ENCODE results near the gene CENPX. TPM values are rescaled to one million over a fixed set of nuclear protein-coding genes. Genes with fewer than 3 reads are reported as not detected.

CENPX gene
- total and polyA plus RNA-seq, 5 donors from 2014 or later = 31.4 to 66.4 (median 64.9) TPM

- ATAC-seq (ENCODE audit: low read depth in 2 of 2) = no peak
- peak overlapping the region in 2 of 4 donors; percentile 50 to 66 for H3K4me3 Mint-ChIP-seq
- H3K27ac Mint-ChIP-seq = peak overlapping the region in 1 of 3 donors; percentile 81
These were observed 53.5 kb downstream of the CENPX start for GRCh38 chr17:81968850-81969812.

More at GRCh38 chr17:81968850-81969812, 53.5 kb downstream of the CENPX start:
- Histone ChIP-seq H3K9me3 (ENCODE audit: control insufficient read depth in 2 of 2, low read length in 2 of 2) (no peaks in the 10 kb centered on the region), H3K36me3 (ENCODE audit: control insufficient read depth, insufficient read depth, low read length) (no peaks in the 10 kb centered on the region), H3K27me3 (ENCODE audit: control insufficient read depth, insufficient read depth, low read length) (no peaks in the 10 kb centered on the region), H3K4me3 (ENCODE audit: low read depth, low read length) (no peak overlapping the region), H3K27ac (ENCODE audit: insufficient read depth, low read length, poor library complexity, severe bottlenecking) (no peak overlapping the region), H3K4me1 (ENCODE audit: control insufficient read depth, insufficient read depth, low read length, poor library complexity, severe bottlenecking) (peaks cover 28% of the 10 kb centered on the region)
- H3K36me3 Mint-ChIP-seq = no peaks in the 10 kb centered on the region
- peaks cover 5% of the 10 kb centered on the region for H3K27me3 Mint-ChIP-seq
- peaks cover 0 to 28% (median 5%) of the 10 kb centered on the region in 4 donors for H3K4me1 Mint-ChIP-seq
- no peak for DNase-seq
- H3K9me3 Mint-ChIP-seq = no peaks in the 10 kb centered on the region

Other genes starting within 250 kb of the CENPX start
- not detected for gene GCGR, start 218.7 kb downstream of the CENPX start, total RNA-seq
- gene GCGR, start 218.7 kb downstream of the CENPX start, polyA plus RNA-seq = not detected
- 59.9 TPM for gene MCRIP1, start 189.6 kb downstream of the CENPX start, total RNA-seq
- 10 to 100 TPM; 58.1 to 93.2 (median 77.1) TPM for gene MCRIP1, start 189.6 kb downstream of the CENPX start, polyA plus RNA-seq
- gene PPP1R27, start 187.8 kb downstream of the CENPX start, total RNA-seq = not detected
- not detected for gene PPP1R27, start 187.8 kb downstream of the CENPX start, polyA plus RNA-seq
- 231 TPM for gene P4HB, start 162.3 kb downstream of the CENPX start, total RNA-seq
- gene P4HB, start 162.3 kb downstream of the CENPX start, polyA plus RNA-seq = 100 to 1,000 TPM; 186 to 216 (median 207) TPM
- 578 TPM for gene ARHGDIA, start 151.5 kb downstream of the CENPX start, total RNA-seq
- 100 to 1,000 TPM in 2 of 4 donors, 10 to 100 TPM in 2; 91.4 to 141 (median 99.4) TPM for gene ARHGDIA, start 151.5 kb downstream of the CENPX start, polyA plus RNA-seq
- 90.9 TPM for gene ALYREF, start 131.3 kb downstream of the CENPX start, total RNA-seq
- 10 to 100 TPM; 24.8 to 57.6 (median 39.6) TPM for gene ALYREF, start 131.3 kb downstream of the CENPX start, polyA plus RNA-seq
- gene ANAPC11, start 131.2 kb downstream of the CENPX start, total RNA-seq = 44.4 TPM
- 100 to 1,000 TPM; 262 to 331 (median 290) TPM for gene ANAPC11, start 131.2 kb downstream of the CENPX start, polyA plus RNA-seq
- not detected for gene NPB, start 120.6 kb downstream of the CENPX start, total RNA-seq
- gene NPB, start 120.6 kb downstream of the CENPX start, polyA plus RNA-seq = under 1 TPM in 1 of 4 donors, not detected in 3; 0.10 TPM
- gene PCYT2, start 111.5 kb downstream of the CENPX start, total RNA-seq = 28.6 TPM
- gene PCYT2, start 111.5 kb downstream of the CENPX start, polyA plus RNA-seq = 10 to 100 TPM; 25.6 to 30.9 (median 26.8) TPM
- gene SIRT7, start 104.7 kb downstream of the CENPX start, total RNA-seq = 78.1 TPM
- 10 to 100 TPM; 35.9 to 43.8 (median 41.7) TPM for gene SIRT7, start 104.7 kb downstream of the CENPX start, polyA plus RNA-seq
- 14.3 TPM for gene MAFG, start 95.1 kb downstream of the CENPX start, total RNA-seq
- gene MAFG, start 95.1 kb downstream of the CENPX start, polyA plus RNA-seq = 1 to 10 TPM; 2.2 to 3.0 (median 2.6) TPM
- gene PYCR1, start 85.6 kb downstream of the CENPX start, total RNA-seq = 1.1 TPM
- gene PYCR1, start 85.6 kb downstream of the CENPX start, polyA plus RNA-seq = 1 to 10 TPM in 2 of 4 donors, under 1 TPM in 2; 0.54 to 2.2 (median 1.1) TPM
- gene MYADML2, start 75.6 kb downstream of the CENPX start, total RNA-seq = not detected
- not detected for gene MYADML2, start 75.6 kb downstream of the CENPX start, polyA plus RNA-seq
- gene NOTUM, start 61.7 kb downstream of the CENPX start, total RNA-seq = not detected
- gene NOTUM, start 61.7 kb downstream of the CENPX start, polyA plus RNA-seq = under 1 TPM in 2 of 4 donors, not detected in 2; 0.09 to 0.17 TPM
- gene ASPSCR1, start 45.2 kb downstream of the CENPX start, total RNA-seq = 41.4 TPM
- 10 to 100 TPM; 25.2 to 29.4 (median 28.2) TPM for gene ASPSCR1, start 45.2 kb downstream of the CENPX start, polyA plus RNA-seq
- 16.6 TPM for gene LRRC45, start 427 bp upstream of the CENPX start, total RNA-seq
- gene LRRC45, start 427 bp upstream of the CENPX start, polyA plus RNA-seq = 1 to 10 TPM; 3.9 to 7.7 (median 6.0) TPM
- 3.6 TPM for gene RAC3, start 8.8 kb upstream of the CENPX start, total RNA-seq
- under 1 TPM in 1 of 4 donors, not detected in 3; 0.26 TPM for gene RAC3, start 8.8 kb upstream of the CENPX start, polyA plus RNA-seq
- gene DCXR, start 14.8 kb upstream of the CENPX start, total RNA-seq = 96.9 TPM
- gene DCXR, start 14.8 kb upstream of the CENPX start, polyA plus RNA-seq = 100 to 1,000 TPM; 125 to 150 (median 131) TPM
- 35.1 TPM for gene RFNG, start 28.9 kb upstream of the CENPX start, total RNA-seq
- 1 to 10 TPM; 3.2 to 5.6 (median 4.4) TPM for gene RFNG, start 28.9 kb upstream of the CENPX start, polyA plus RNA-seq
- gene GPS1, start 29.0 kb upstream of the CENPX start, total RNA-seq = 87.5 TPM
- 100 to 1,000 TPM; 128 to 170 (median 162) TPM for gene GPS1, start 29.0 kb upstream of the CENPX start, polyA plus RNA-seq
- 128 TPM for gene DUS1L, start 42.9 kb upstream of the CENPX start, total RNA-seq
- 10 to 100 TPM; 49.3 to 91.5 (median 62.3) TPM for gene DUS1L, start 42.9 kb upstream of the CENPX start, polyA plus RNA-seq
- gene FASN, start 75.4 kb upstream of the CENPX start, total RNA-seq = 153 TPM
- under 1 TPM; 0.23 to 0.93 (median 0.59) TPM for gene FASN, start 75.4 kb upstream of the CENPX start, polyA plus RNA-seq
- gene CCDC57, start 190.0 kb upstream of the CENPX start, total RNA-seq = 76.6 TPM
- 10 to 100 TPM; 27.7 to 38.9 (median 33.7) TPM for gene CCDC57, start 190.0 kb upstream of the CENPX start, polyA plus RNA-seq
- gene SLC16A3, start 206.2 kb upstream of the CENPX start, total RNA-seq = 52.5 TPM
- gene SLC16A3, start 206.2 kb upstream of the CENPX start, polyA plus RNA-seq = 1 to 10 TPM; 1.5 to 3.3 (median 2.2) TPM

All from CD4-positive, CD25-positive, alpha-beta regulatory T cell (primary cell).